GM12878 (cell line): Measurements from ENCODE around the gene EFCAB8. TPM values are rescaled to one million over a fixed set of nuclear protein-coding genes. Genes with fewer than 3 reads are reported as not detected.

ENCODE experiments used
- ATAC-seq: fragments of 200-7000 bp; cut with Tn5 transposase; 3 replicates; pipeline ENCODE4 v1.9.1; 2020; ENCODE audit warnings: mild to moderate bottlenecking, moderate library complexity
- BruUV-seq: library from RNA; stranded (reverse); fragments of 400-500 nt; replicated peaks from 2 replicates; lab custom pipeline; 2021; lab: Mats Ljungman, UMichigan
- CTCF ChIA-PET: fragments of 300-600 bp; sonication (Branson Sonifier 250); formaldehyde crosslinking; extraction: SDS; loops from one replicate; lab custom pipeline; 2021; ENCODE audit warnings: inconsistent platforms; lab: Yijun Ruan, JAX
- POLR2A ChIA-PET: fragments of 350-600 bp; formaldehyde crosslinking; extraction: SDS; loops from one replicate; lab custom pipeline; 2021; ENCODE audit warnings: inconsistent platforms; lab: Charles Lee
- RAD21 ChIA-PET: fragments of 300-600 bp; sonication (Branson Sonifier 250); formaldehyde crosslinking; loops from one replicate; lab custom pipeline; 2023; ENCODE audit warnings: antibody characterized with exemption; ENCODE audit not compliant: unreplicated experiment; lab: Charles Lee
- SMC1A ChIA-PET: fragments of 300-600 bp; sonication (Branson Sonifier 250); formaldehyde crosslinking; loops from one replicate; lab custom pipeline; 2023; ENCODE audit not compliant: unreplicated experiment, uncharacterized antibody; lab: Charles Lee
- DNase-seq: peaks from one replicate; pipeline ENCODE4 v3.0.0-alpha.2; 2011; ENCODE audit warnings: low read depth, low spot score
- FAIRE-seq: peaks from 3 replicates; lab custom pipeline; 2011; peaks lifted over from hg19 to GRCh38; lab: Jason Lieb, UNC
- H2AFZ ChIP-seq: 2 replicates; pipeline ENCODE4 v1.6.0; 2011; ENCODE audit warnings: low read depth, low read length, control low read depth; ENCODE audit not compliant: control insufficient read depth
- H3K27ac ChIP-seq: 2 replicates; pipeline ENCODE4 v1.5.1; 2011; ENCODE audit warnings: control low read depth; ENCODE audit not compliant: control insufficient read depth, insufficient read depth
- H3K27me3 ChIP-seq, 2 experiments: replicated peaks in 1 of 2; 2 replicates each; pipeline versions ENCODE4 v1.6.0 to v1.6.1; 2011; ENCODE audit warnings: low read length in 1 of 2; ENCODE audit not compliant: control insufficient read depth in 2 of 2, insufficient read depth in 2 of 2
- H3K36me3 ChIP-seq, 2 experiments: 2 replicates each; pipeline ENCODE4 v1.5.1; 2011; ENCODE audit warnings: low read length in 1 of 2; ENCODE audit not compliant: control insufficient read depth in 2 of 2, insufficient read depth in 2 of 2
- H3K4me1 ChIP-seq: 2 replicates; pipeline ENCODE4 v1.6.1; 2011; ENCODE audit warnings: mild to moderate bottlenecking, low read length, moderate library complexity, mixed read lengths; ENCODE audit not compliant: control insufficient read depth, insufficient read depth
- H3K4me2 ChIP-seq: 2 replicates; pipeline ENCODE4 v1.6.0; 2011; ENCODE audit warnings: control low read depth; ENCODE audit not compliant: control insufficient read depth, insufficient read depth
- H3K4me3 ChIP-seq: fragments of 200-600 bp; sonication (generic); 2 replicates; pipeline ENCODE4 v1.5.1; 2016
- H3K79me2 ChIP-seq: 2 replicates; pipeline ENCODE4 v1.6.0; 2011; ENCODE audit warnings: low read length; ENCODE audit not compliant: control insufficient read depth, insufficient read depth
- H3K9ac ChIP-seq: 2 replicates; pipeline ENCODE4 v1.8.0; 2011; ENCODE audit warnings: low read length, control low read depth, mixed read lengths; ENCODE audit not compliant: control insufficient read depth, insufficient read depth
- H3K9me3 ChIP-seq: replicated peaks from 3 replicates; pipeline ENCODE4 v1.5.1; 2011; ENCODE audit warnings: mild to moderate bottlenecking, low read length; ENCODE audit not compliant: control insufficient read depth, insufficient read depth
- H4K20me1 ChIP-seq: 2 replicates; pipeline ENCODE4 v1.6.0; 2011; ENCODE audit not compliant: control insufficient read depth, insufficient read depth
- BHLHE40 ChIP-seq, 2 experiments: fragments of 450-650 bp in 1 of 2; IDR thresholded peaks; 2 replicates each; pipeline ENCODE4 v1.6.1; 2011 to 2017; ENCODE audit warnings: low read depth in 2 of 2, borderline replicate concordance in 1 of 2, improper control_type of control experiment in 1 of 2, low read length in 1 of 2, mild to moderate bottlenecking in 1 of 2
- BMI1 ChIP-seq: fragments of 450-650 bp; IDR thresholded peaks from 2 replicates; pipeline ENCODE4 v1.6.1; 2016; ENCODE audit warnings: mild to moderate bottlenecking, moderate library complexity, borderline replicate concordance
- DPF2 ChIP-seq: fragments of 450-650 bp; IDR thresholded peaks from 2 replicates; pipeline ENCODE4 v1.6.1; 2017; ENCODE audit warnings: mild to moderate bottlenecking
- E2F8 ChIP-seq: fragments of 450-650 bp; IDR thresholded peaks from 2 replicates; pipeline ENCODE4 v1.6.1; 2018; ENCODE audit warnings: mild to moderate bottlenecking, low read depth, moderate library complexity; ENCODE audit not compliant: partially characterized antibody
- GABPA ChIP-seq: IDR thresholded peaks from 2 replicates; pipeline ENCODE4 v1.6.1; 2014; ENCODE audit warnings: antibody characterized with exemption, low read depth, mild to moderate bottlenecking, inconsistent platforms
- IKZF2 ChIP-seq, 2 experiments: fragments of 450-650 bp; IDR thresholded peaks; 2 replicates each; pipeline ENCODE4 v1.6.1; 2017; ENCODE audit warnings: mild to moderate bottlenecking in 2 of 2, moderate library complexity in 2 of 2
- IRF5 ChIP-seq: fragments of 450-650 bp; IDR thresholded peaks from 2 replicates; pipeline ENCODE4 v1.6.1; 2017; ENCODE audit warnings: borderline replicate concordance
- KDM1A ChIP-seq: fragments of 200-600 bp; sonication (generic); IDR thresholded peaks from 2 replicates; pipeline ENCODE4 v1.6.1; 2016; ENCODE audit warnings: borderline replicate concordance
- KLF5 ChIP-seq: fragments of 450-650 bp; IDR thresholded peaks from 2 replicates; pipeline ENCODE4 v1.6.1; 2014; ENCODE audit warnings: mild to moderate bottlenecking; ENCODE audit not compliant: partially characterized antibody
- LARP7 ChIP-seq: fragments of 450-650 bp; IDR thresholded peaks from 2 replicates; pipeline ENCODE4 v1.6.1; 2017; ENCODE audit warnings: mild to moderate bottlenecking
- NBN ChIP-seq: fragments of 450-650 bp; IDR thresholded peaks from 2 replicates; pipeline ENCODE4 v1.6.1; 2016
- SMAD1 ChIP-seq: fragments of 450-650 bp; IDR thresholded peaks from 2 replicates; pipeline ENCODE4 v1.6.1; 2018; ENCODE audit warnings: mild to moderate bottlenecking, low read depth; ENCODE audit not compliant: partially characterized antibody
- SPI1 ChIP-seq: IDR thresholded peaks from 2 replicates; pipeline ENCODE4 v1.6.1; 2011; ENCODE audit warnings: low read depth, mild to moderate bottlenecking, low read length, moderate library complexity, borderline replicate concordance; ENCODE audit not compliant: insufficient read depth
- TCF7 ChIP-seq: IDR thresholded peaks from 2 replicates; pipeline ENCODE4 v1.6.1; 2014; ENCODE audit warnings: antibody characterized with exemption, borderline replicate concordance
- YBX1 ChIP-seq: fragments of 450-650 bp; IDR thresholded peaks from 2 replicates; pipeline ENCODE4 v1.6.1; 2016; ENCODE audit warnings: antibody characterized with exemption
- ZNF217 ChIP-seq: fragments of 450-650 bp; IDR thresholded peaks from 2 replicates; pipeline ENCODE4 v1.6.1; 2017; ENCODE audit warnings: antibody characterized with exemption, mild to moderate bottlenecking
- in situ Hi-C: fragments of 300-500 bp; cut with MboI; formaldehyde crosslinking; loops from 9 replicates; pipeline ENCODE4 v1.14.3; 2018; ENCODE audit warnings: mixed read lengths
- intact Hi-C: fragments of 100-400 bp; cut with micrococcal nuclease; formaldehyde crosslinking; loops from one replicate; pipeline ENCODE4 v1.14.2; 2022; ENCODE audit not compliant: unreplicated experiment
- polyA plus RNA-seq, 11 experiments: library from polyadenylated mRNA; depleted of rRNA in 4 of 11; unstranded in 6 of 11; stranded (reverse) in 5 of 11; fragments of >200 nt; fragmentation: Nextera tagmentation in 4 of 11; fragmentation: Illumina TruSeq in 1 of 11; extraction: Ambion mirVana in 4 of 11; extraction: Trizol in 1 of 11; gene quantifications; 1 replicate in 1 of 11; 2 replicates in 10 of 11; pipeline versions ENCODE4 v1.2.1 to v1.2.3, GENCODE V29; 2011 to 2016; ENCODE audit warnings: inconsistent platforms in 2 of 11, missing spikeins in 2 of 11, low read depth in 1 of 11
- total RNA-seq, 4 experiments: library from RNA; depleted of rRNA in 3 of 4; stranded (reverse); fragments of >200 nt in 3 of 4; fragmentation: Illumina TruSeq in 1 of 4; extraction: Trizol in 1 of 4; gene quantifications; 2 replicates each; pipeline versions ENCODE4 v1.2.1 to v1.2.3, GENCODE V29; 2013 to 2021
- TF ChIP-seq, protein P1 (sequence below): fragments of 450-650 bp; IDR thresholded peaks from 2 replicates; pipeline ENCODE4 v1.6.1; 2016; ENCODE audit warnings: mild to moderate bottlenecking
- TF ChIP-seq, protein P2 (sequence below): IDR thresholded peaks from 2 replicates; pipeline ENCODE4 v1.6.1; 2012; ENCODE audit warnings: mild to moderate bottlenecking, low read depth, low read length

The EFCAB8 gene
- total and polyA plus RNA-seq, 10 of the 15 experiments (the other 5 are each of a cell fraction or from before 2014, with no cell fraction given) = 0.04 to 0.18 (median 0.06) TPM; not detected in 4

GRCh38 chr20:32834972-32835371 lies 23.8 kb upstream of the EFCAB8 start:
- ChIA-PET RAD21 (no interaction called here), SMC1A (interaction anchor here (0.5 kb wide), 1 partner anchor 101 kb away, joined by 3 read pairs; no protein-coding TSS in a partner anchor), CTCF (no interaction called here), POLR2A (interaction anchor here (0.6 kb wide), 1 partner anchor 1158 kb away, joined by 6 read pairs; no protein-coding TSS in a partner anchor)
- intact Hi-C loops (loop anchor here (5.0 kb wide), 1 partner anchor 43 kb away; no protein-coding TSS in a partner anchor), in situ Hi-C loops (no loop called here)
- Histone ChIP-seq H4K20me1 (no peaks in the 10 kb centered on the region; the same call in 1 of the 2 replicates), H3K27ac (no peak overlapping the region), H3K4me3 (no peak overlapping the region), H3K27me3 (no peaks in the 10 kb centered on the region), H3K9me3 (no peaks in the 10 kb centered on the region), H3K79me2 (peaks cover 13% of the 10 kb centered on the region), H3K4me2 (no peak overlapping the region), H3K4me1 (no peaks in the 10 kb centered on the region; the same call in 1 of the 2 replicates), H2AFZ (no peak overlapping the region), H3K9ac (no peak overlapping the region), H3K36me3 (peaks cover 22 to 38% of the 10 kb centered on the region in 2 experiments)
- DNase-seq (no peak), ATAC-seq (no peak), FAIRE-seq (no peak)
- no TSS peak for BruUV-seq
- TF ChIP-seq, protein P1, sequence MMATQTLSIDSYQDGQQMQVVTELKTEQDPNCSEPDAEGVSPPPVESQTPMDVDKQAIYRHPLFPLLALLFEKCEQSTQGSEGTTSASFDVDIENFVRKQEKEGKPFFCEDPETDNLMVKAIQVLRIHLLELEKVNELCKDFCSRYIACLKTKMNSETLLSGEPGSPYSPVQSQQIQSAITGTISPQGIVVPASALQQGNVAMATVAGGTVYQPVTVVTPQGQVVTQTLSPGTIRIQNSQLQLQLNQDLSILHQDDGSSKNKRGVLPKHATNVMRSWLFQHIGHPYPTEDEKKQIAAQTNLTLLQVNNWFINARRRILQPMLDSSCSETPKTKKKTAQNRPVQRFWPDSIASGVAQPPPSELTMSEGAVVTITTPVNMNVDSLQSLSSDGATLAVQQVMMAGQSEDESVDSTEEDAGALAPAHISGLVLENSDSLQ = no peak
- TF ChIP-seq IKZF2 (IDR thresholded peaks at IDR 0.05) (no peak), SPI1 (no peak), LARP7 (no peak), TCF7 (no peak), GABPA (no peak), IRF5 (no peak), YBX1 (no peak), ZNF217 (no peak), BHLHE40 (IDR thresholded peaks at IDR 0.05; ENCODE audit: borderline replicate concordance in 1 of 2, low read depth in 2 of 2, low read length in 1 of 2) (no peak), DPF2 (no peak), NBN (no peak), SMAD1 (no peak), BMI1 (no peak), KLF5 (no peak), E2F8 (no peak), KDM1A (no peak)
- TF ChIP-seq, protein P2, sequence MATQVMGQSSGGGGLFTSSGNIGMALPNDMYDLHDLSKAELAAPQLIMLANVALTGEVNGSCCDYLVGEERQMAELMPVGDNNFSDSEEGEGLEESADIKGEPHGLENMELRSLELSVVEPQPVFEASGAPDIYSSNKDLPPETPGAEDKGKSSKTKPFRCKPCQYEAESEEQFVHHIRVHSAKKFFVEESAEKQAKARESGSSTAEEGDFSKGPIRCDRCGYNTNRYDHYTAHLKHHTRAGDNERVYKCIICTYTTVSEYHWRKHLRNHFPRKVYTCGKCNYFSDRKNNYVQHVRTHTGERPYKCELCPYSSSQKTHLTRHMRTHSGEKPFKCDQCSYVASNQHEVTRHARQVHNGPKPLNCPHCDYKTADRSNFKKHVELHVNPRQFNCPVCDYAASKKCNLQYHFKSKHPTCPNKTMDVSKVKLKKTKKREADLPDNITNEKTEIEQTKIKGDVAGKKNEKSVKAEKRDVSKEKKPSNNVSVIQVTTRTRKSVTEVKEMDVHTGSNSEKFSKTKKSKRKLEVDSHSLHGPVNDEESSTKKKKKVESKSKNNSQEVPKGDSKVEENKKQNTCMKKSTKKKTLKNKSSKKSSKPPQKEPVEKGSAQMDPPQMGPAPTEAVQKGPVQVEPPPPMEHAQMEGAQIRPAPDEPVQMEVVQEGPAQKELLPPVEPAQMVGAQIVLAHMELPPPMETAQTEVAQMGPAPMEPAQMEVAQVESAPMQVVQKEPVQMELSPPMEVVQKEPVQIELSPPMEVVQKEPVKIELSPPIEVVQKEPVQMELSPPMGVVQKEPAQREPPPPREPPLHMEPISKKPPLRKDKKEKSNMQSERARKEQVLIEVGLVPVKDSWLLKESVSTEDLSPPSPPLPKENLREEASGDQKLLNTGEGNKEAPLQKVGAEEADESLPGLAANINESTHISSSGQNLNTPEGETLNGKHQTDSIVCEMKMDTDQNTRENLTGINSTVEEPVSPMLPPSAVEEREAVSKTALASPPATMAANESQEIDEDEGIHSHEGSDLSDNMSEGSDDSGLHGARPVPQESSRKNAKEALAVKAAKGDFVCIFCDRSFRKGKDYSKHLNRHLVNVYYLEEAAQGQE = no peak
